GM21619 (cell line): Measurements from ENCODE around the gene PDXP.
"Not testable (repeated sequence)": the region's sequence is repeated elsewhere in the genome, so short reads cannot be mapped to it uniquely, and the experiment has no call there.

ENCODE experiments used
- ATAC-seq: cut with Tn5 transposase; IDR thresholded peaks from one replicate; pipeline ENCODE4 v1.9.1; 2021; ENCODE audit not compliant: unreplicated experiment

PDXP gene

GRCh38 chr22:37696260-37696656 lies 37.7 kb downstream of the PDXP start:
- ATAC-seq: not testable (repeated sequence)

- ATAC-seq: peak; percentile 88
These were observed 38.4 kb downstream of the PDXP start, which contains the start of gene TRIOBP for GRCh38 chr22:37696657-37697537. Gene TRIOBP (plus strand): TSS chr22:37697048. CDS start chr22:37701366, 4,318 bp downstream.

GRCh38 chr22:37697538-37697835 lies 39.0 kb downstream of the PDXP start:
- no peak for ATAC-seq

GRCh38 chr22:37701141-37701786 lies 42.7 kb downstream of the PDXP start:
- no peak for ATAC-seq

- no peak for ATAC-seq
These were observed 45.4 kb downstream of the PDXP start for GRCh38 chr22:37703906-37704305.

- ATAC-seq: no peak
These were observed 46.1 kb downstream of the PDXP start for GRCh38 chr22:37704645-37705044.

- ATAC-seq: no peak
These were observed 46.7 kb downstream of the PDXP start for GRCh38 chr22:37705205-37705604.

- no peak for ATAC-seq
These were observed 50.3 kb downstream of the PDXP start for GRCh38 chr22:37708580-37709444.

- no peak for ATAC-seq
These were observed 50.9 kb downstream of the PDXP start for GRCh38 chr22:37709445-37709765.

- no peak for ATAC-seq
These were observed 52.2 kb downstream of the PDXP start for GRCh38 chr22:37710675-37711074.

- ATAC-seq: no peak
These were observed 53.0 kb downstream of the PDXP start for GRCh38 chr22:37711490-37711889.

- no peak for ATAC-seq
These were observed 55.2 kb downstream of the PDXP start for GRCh38 chr22:37713761-37714160.

- ATAC-seq: no peak
These were observed 56.1 kb downstream of the PDXP start for GRCh38 chr22:37714634-37715033.

- no peak for ATAC-seq
These were observed 57.2 kb downstream of the PDXP start for GRCh38 chr22:37715760-37716159.
